DLD1 (cell line): ENCODE results near the gene PROX2.

Source experiments
- in situ Hi-C: cut with HindIII; loops from 2 replicates; pipeline ENCODE4 v1.10.0; 2017; ENCODE audit warnings: low sequenced_read_pairs

Gene PROX2

GRCh38 chr14:74882103-74882920 is 6.4 kb upstream of the PROX2 start:
- in situ Hi-C loops = no loop called here

GRCh38 chr14:74881431-74882102 is 5.6 kb upstream of the PROX2 start, which contains the start of gene DLST:
Gene DLST, plus strand, starts transcription at chr14:74881916. Its CDS starts 38 bp downstream, at chr14:74881954.
- in situ Hi-C loops = no loop called here

- in situ Hi-C loops = no loop called here
These were observed 3.7 kb upstream of the PROX2 start for GRCh38 chr14:74879427-74880182.

GRCh38 chr14:74875204-74875603 is 741 bp downstream of the PROX2 start:
- in situ Hi-C loops = no loop called here

- in situ Hi-C loops = no loop called here
These were observed 4.1 kb downstream of the PROX2 start for GRCh38 chr14:74871819-74872218.

- in situ Hi-C loops = no loop called here
These were observed 7.2 kb downstream of the PROX2 start for GRCh38 chr14:74868739-74869138.

- in situ Hi-C loops = no loop called here
These were observed 8.3 kb downstream of the PROX2 start for GRCh38 chr14:74867673-74868072.

GRCh38 chr14:74866708-74867389 is 9.1 kb downstream of the PROX2 start:
- in situ Hi-C loops = no loop called here

GRCh38 chr14:74865156-74865555 is 10.8 kb downstream of the PROX2 start:
- in situ Hi-C loops = no loop called here

GRCh38 chr14:74864198-74864597 is 11.7 kb downstream of the PROX2 start:
- in situ Hi-C loops = no loop called here

GRCh38 chr14:74863274-74863673 is 12.7 kb downstream of the PROX2 start:
- in situ Hi-C loops = no loop called here

- in situ Hi-C loops = no loop called here
These were observed 14.2 kb downstream of the PROX2 start for GRCh38 chr14:74861734-74862090.

- in situ Hi-C loops = no loop called here
These were observed 14.8 kb downstream of the PROX2 start for GRCh38 chr14:74860899-74861733.

- in situ Hi-C loops = loop anchor here (5.0 to 10.0 kb wide), 2 partner anchors 47 to 105 kb away; no protein-coding TSS in a partner anchor
These were observed 16.0 kb downstream of the PROX2 start for GRCh38 chr14:74859757-74860552.

GRCh38 chr14:74858022-74858421 is 17.9 kb downstream of the PROX2 start:
- in situ Hi-C loops = loop anchor here (5.0 to 10.0 kb wide), 2 partner anchors 49 to 107 kb away; no protein-coding TSS in a partner anchor

- in situ Hi-C loops = loop anchor here (5.0 to 10.0 kb wide), 2 partner anchors 51 to 108 kb away; no protein-coding TSS in a partner anchor
These were observed 19.6 kb downstream of the PROX2 start for GRCh38 chr14:74856366-74856765.

- in situ Hi-C loops = loop anchor here (5.0 to 10.0 kb wide), 2 partner anchors 51 to 109 kb away; no protein-coding TSS in a partner anchor
These were observed 20.0 kb downstream of the PROX2 start for GRCh38 chr14:74855945-74856344.

- in situ Hi-C loops = loop anchor here (5.0 to 10.0 kb wide), 2 partner anchors 52 to 110 kb away; no protein-coding TSS in a partner anchor
These were observed 20.9 kb downstream of the PROX2 start for GRCh38 chr14:74855021-74855420.

- in situ Hi-C loops = loop anchor here (10.0 kb wide), 1 partner anchor 111 kb away; no protein-coding TSS in a partner anchor
These were observed 22.4 kb downstream of the PROX2 start for GRCh38 chr14:74853581-74853980.
